ENCODE results near the gene ATP5F1A.

ATP5F1A gene

GRCh38 chr18:46040033-46040746, 57.9 kb downstream of the ATP5F1A start:
- intact Hi-C loops (cut with DNase I; ENCODE audit: low total_unique reads), result no loop called here
- Histone ChIP-seq H3K27me3 (no peaks in the 10 kb centered on the region), H3K27ac (no peak overlapping the region), H3K9me3 (no peaks in the 10 kb centered on the region), H3K4me1 (no peaks in the 10 kb centered on the region), H3K4me3 (no peak overlapping the region), H3K36me3 (peaks cover 0 to 18% (median 0%) of the 10 kb centered on the region in 3 donors)
- TF ChIP-seq, protein P1, sequence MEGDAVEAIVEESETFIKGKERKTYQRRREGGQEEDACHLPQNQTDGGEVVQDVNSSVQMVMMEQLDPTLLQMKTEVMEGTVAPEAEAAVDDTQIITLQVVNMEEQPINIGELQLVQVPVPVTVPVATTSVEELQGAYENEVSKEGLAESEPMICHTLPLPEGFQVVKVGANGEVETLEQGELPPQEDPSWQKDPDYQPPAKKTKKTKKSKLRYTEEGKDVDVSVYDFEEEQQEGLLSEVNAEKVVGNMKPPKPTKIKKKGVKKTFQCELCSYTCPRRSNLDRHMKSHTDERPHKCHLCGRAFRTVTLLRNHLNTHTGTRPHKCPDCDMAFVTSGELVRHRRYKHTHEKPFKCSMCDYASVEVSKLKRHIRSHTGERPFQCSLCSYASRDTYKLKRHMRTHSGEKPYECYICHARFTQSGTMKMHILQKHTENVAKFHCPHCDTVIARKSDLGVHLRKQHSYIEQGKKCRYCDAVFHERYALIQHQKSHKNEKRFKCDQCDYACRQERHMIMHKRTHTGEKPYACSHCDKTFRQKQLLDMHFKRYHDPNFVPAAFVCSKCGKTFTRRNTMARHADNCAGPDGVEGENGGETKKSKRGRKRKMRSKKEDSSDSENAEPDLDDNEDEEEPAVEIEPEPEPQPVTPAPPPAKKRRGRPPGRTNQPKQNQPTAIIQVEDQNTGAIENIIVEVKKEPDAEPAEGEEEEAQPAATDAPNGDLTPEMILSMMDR (IDR thresholded peaks at IDR 0.05), result no peak
- no peak for DNase-seq

DNA sequence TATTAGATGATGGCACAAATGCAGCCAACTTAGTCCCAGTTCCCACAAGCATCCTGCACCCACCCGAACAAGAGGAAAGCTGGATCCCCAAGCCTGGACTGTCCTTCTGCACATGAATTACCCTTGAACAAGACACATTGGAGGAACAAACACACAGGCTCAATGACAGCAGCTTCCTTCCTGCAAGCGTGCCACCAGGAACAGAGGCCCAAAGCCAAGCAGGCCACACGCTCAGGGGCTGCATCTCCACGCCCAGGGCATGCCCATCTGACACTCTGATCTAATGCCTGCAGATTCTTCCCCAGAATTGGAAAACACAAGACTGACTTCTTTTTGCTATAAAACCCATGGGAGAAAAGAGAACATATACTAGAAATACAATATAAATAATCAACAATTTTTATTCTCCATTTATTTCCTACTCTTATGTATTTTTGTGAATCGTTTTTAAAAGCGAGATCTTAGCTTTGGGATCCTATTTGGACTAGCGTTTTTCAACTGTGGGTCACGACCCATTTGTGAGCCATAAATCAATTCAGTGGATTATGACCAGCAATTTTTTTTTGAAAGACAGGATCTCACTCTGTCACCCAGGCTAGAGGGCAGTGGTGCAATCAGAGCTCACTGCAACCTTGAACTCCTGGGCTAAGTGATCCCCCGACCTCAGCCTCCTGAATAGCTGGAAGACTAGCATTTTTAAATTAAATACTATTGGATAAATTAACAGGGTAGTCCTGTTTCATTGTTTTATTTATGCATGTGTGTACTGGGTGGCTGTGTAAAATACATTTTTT, 60.4 kb downstream of the ATP5F1A start:
- Histone ChIP-seq H3K36me3 (peaks cover 0 to 18% (median 0%) of the 10 kb centered on the region in 3 donors), H3K9me3 (no peaks in the 10 kb centered on the region), H3K4me3 (no peak overlapping the region), H3K27me3 (no peaks in the 10 kb centered on the region), H3K27ac (no peak overlapping the region), H3K4me1 (no peaks in the 10 kb centered on the region)
- no peak for DNase-seq
- intact Hi-C loops (cut with DNase I; ENCODE audit: low total_unique reads), result no loop called here
- TF ChIP-seq, protein P1 (IDR thresholded peaks at IDR 0.05), result no peak

DNA sequence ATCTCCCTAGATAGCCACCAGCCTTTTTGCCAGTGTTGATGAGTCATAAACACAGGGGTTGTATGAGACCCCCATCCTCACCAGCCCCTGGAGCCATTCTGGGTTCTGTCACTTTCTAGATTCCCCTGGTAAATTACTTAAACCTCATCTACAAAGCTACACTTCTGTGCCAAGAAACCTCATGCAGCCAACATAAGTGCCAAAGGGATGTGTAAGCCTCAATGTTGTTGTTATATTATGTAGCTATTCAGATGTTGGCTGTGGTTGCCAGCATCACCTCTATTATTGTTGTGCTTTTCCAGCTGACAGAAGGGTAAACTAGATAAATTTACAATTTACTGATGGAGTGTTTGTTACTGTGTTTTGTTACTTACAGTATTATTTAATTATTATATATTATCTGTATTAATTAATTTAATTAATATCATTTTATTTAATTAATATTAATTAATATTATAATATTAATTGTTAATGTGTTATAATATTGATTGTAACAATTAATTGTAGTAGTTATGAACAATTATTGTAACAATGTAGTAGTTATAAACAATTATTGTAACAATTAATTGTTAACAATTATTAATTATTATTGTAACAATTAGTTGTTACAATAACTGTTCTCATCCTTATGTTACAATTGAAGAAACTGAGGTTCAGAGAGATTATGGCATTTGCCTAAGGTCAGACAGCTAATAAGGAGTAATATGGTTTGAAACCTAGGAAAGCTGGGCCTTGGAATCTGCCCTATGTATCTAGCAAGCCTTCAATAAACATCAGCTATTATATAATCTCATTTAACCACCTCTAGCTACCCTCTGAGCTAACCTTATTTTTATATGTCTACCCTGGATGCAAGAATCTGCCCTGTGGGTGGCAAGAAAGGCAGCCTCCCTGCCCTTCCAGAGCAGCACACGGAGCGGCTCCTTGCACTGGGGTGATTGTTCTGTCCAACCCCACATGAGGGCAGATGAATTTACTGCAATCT, 62.1 kb downstream of the ATP5F1A start:
- H3K4me1 ChIP-seq, result no peaks in the 10 kb centered on the region
- intact Hi-C loops (cut with DNase I; ENCODE audit: low total_unique reads), result no loop called here

DNA sequence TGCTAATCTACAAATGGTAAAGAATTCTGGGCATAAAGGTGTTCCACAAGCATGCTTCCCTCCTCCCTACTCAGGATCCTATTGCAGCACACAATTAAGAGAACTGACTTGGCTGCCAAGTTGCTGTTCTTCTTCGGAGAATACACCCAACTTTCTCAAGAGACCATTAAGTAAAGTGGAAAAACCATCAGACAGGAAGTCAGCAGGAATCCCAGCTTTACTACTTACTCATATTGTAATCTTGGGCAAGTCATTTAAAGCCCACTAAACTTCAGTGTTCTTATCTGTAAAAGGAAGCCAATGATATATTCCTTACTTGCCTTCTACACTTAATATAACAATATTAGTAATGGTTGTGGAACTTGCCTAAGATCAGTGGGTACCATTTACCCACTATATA, 63.9 kb downstream of the ATP5F1A start:
- no peak overlapping the region for H3K4me3 ChIP-seq
- DNase-seq, result no peak
- peaks cover 0 to 14% (median 0%) of the 10 kb centered on the region in 3 donors for H3K36me3 ChIP-seq
- H3K27me3 ChIP-seq, result no peaks in the 10 kb centered on the region
- no peak overlapping the region for H3K27ac ChIP-seq
- intact Hi-C loops (cut with DNase I; ENCODE audit: low total_unique reads), result no loop called here
- TF ChIP-seq, protein P1 (IDR thresholded peaks at IDR 0.05), result no peak
- H3K4me1 ChIP-seq, result no peaks in the 10 kb centered on the region
- H3K9me3 ChIP-seq, result no peaks in the 10 kb centered on the region

More for the DNA sequence above, 62.1 kb downstream of the ATP5F1A start:
- H3K27ac ChIP-seq, result no peak overlapping the region
- no peaks in the 10 kb centered on the region for H3K27me3 ChIP-seq
- H3K36me3 ChIP-seq, result peaks cover 0 to 18% (median 0%) of the 10 kb centered on the region in 3 donors
- H3K4me3 ChIP-seq, result no peak overlapping the region
- H3K9me3 ChIP-seq, result no peaks in the 10 kb centered on the region
- no peak for DNase-seq
- TF ChIP-seq, protein P1 (IDR thresholded peaks at IDR 0.05), result no peak

- intact Hi-C loops (cut with DNase I; ENCODE audit: low total_unique reads), result no loop called here
- Histone ChIP-seq H3K27ac (no peak overlapping the region), H3K27me3 (no peaks in the 10 kb centered on the region), H3K9me3 (no peaks in the 10 kb centered on the region), H3K4me3 (no peak overlapping the region), H3K36me3 (peaks cover 0 to 3% (median 0%) of the 10 kb centered on the region in 3 donors), H3K4me1 (peaks cover 0 to 10% (median 1%) of the 10 kb centered on the region in 4 donors)
- no peak for DNase-seq
- TF ChIP-seq, protein P1 (IDR thresholded peaks at IDR 0.05), result no peak
Observed at GRCh38 chr18:46031741-46032140, 66.4 kb downstream of the ATP5F1A start.

Measured in tibial artery (tissue), 4 donors.